ENCODE measurements around the gene CACNA1G. TPM values are rescaled to one million over a fixed set of nuclear protein-coding genes. Genes with fewer than 3 reads are reported as not detected.

Gene CACNA1G
- total RNA-seq, 2 donors from 2014 or later = 0.07 to 0.14 TPM

- Mint-ChIP-seq H3K9me3 (no peaks in the 10 kb centered on the region), H3K36me3 (ENCODE audit: insufficient read depth in 2 of 2) (no peaks in the 10 kb centered on the region), H3K27ac (no peak overlapping the region), H3K4me3 (no peak overlapping the region), H3K27me3 (ENCODE audit: low read depth) (peaks cover 25% of the 10 kb centered on the region), H3K4me1 (ENCODE audit: low read depth) (peaks cover 4% of the 10 kb centered on the region)
- ATAC-seq (replicated peaks in 1 of 2) = no peak
- no peak for DNase-seq
Observed at GRCh38 chr17:50676065-50676975, 115.8 kb downstream of the CACNA1G start.

Other genes with a start within 250 kb of the CACNA1G start
- gene XYLT2, start 214.6 kb upstream of the CACNA1G start, total RNA-seq = 10 to 100 TPM; 24.2 to 43.8 TPM
- 10 to 100 TPM; 44.6 to 45.9 TPM for gene MRPL27, start 187.5 kb upstream of the CACNA1G start, total RNA-seq
- 10 to 100 TPM; 42.9 to 43.1 TPM for gene EME1, start 187.5 kb upstream of the CACNA1G start, total RNA-seq
- gene LRRC59, start 163.2 kb upstream of the CACNA1G start, total RNA-seq = 10 to 100 TPM; 57.6 to 63.6 TPM
- 10 to 100 TPM; 30.2 to 43.0 TPM for gene ACSF2, start 134.5 kb upstream of the CACNA1G start, total RNA-seq
- not detected for gene CHAD, start 91.8 kb upstream of the CACNA1G start, total RNA-seq
- 10 to 100 TPM; 29.2 to 34.0 TPM for gene RSAD1, start 81.9 kb upstream of the CACNA1G start, total RNA-seq
- 10 to 100 TPM in 1 of 2 donors, 1 to 10 TPM in 1; 8.9 to 24.3 TPM for gene MYCBPAP, start 52.3 kb upstream of the CACNA1G start, total RNA-seq
- not detected for gene EPN3, start 28.0 kb upstream of the CACNA1G start, total RNA-seq
- 10 to 100 TPM; 25.0 to 51.3 TPM for gene SPATA20, start 13.5 kb upstream of the CACNA1G start, total RNA-seq
- not detected for gene ABCC3, start 74.2 kb downstream of the CACNA1G start, total RNA-seq
- 10 to 100 TPM; 36.4 to 37.8 TPM for gene ANKRD40, start 147.2 kb downstream of the CACNA1G start, total RNA-seq
- gene LUC7L3, start 158.9 kb downstream of the CACNA1G start, total RNA-seq = 100 to 1,000 TPM; 148 to 190 TPM
- not detected for gene ANKRD40CL, start 206.8 kb downstream of the CACNA1G start, total RNA-seq